Femur (tissue), 1 donor: ENCODE results near the gene PLEKHG5.
"Not testable (repeated sequence)": the region's sequence is repeated elsewhere in the genome, so short reads cannot be mapped to it uniquely, and the experiment has no call there.

Source experiments
- DNase-seq: peaks from one replicate; pipeline ENCODE4 v3.0.0-alpha.2; 2017

The PLEKHG5 gene

DNA sequence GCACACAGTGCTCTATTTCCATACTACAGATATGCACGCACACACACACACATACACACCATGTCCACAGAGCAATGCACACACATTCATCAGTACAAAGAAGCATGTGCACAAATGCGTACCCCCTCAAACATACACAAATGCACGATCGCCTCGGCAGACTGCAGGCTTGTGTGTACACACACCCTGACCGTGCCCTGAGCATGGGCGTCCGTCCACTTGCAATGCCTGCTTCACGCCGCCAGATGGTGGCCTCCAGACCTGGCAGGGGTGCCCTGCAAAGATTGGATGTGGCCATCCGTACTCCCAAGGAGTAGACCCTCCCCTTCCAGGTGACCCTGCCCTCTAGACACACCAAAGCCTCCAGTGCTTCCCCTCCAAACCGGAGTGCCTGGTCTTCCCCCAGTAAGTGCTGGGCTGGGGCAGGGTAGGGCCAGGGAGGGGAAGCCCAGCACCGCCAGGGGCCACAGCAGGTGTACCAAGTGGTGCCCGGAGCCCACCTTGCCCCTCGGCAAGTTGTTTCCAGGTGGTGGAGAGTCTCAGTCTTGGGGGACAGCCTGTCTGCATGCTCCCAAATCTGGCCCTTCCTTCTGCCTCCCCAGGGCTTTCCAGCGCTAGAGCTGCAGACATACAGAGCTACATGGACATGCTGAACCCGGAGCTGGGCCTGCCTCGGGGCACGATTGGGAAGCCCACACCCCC is 46.3 kb downstream of the PLEKHG5 start:
- DNase-seq, result no peak

- DNase-seq, result no peak
These were observed 47.1 kb downstream of the PLEKHG5 start for GRCh38 chr1:6444377-6444776.

- DNase-seq, result no peak
These were observed 47.9 kb downstream of the PLEKHG5 start for GRCh38 chr1:6443339-6444115.

- no peak for DNase-seq
These were observed 49.9 kb downstream of the PLEKHG5 start for GRCh38 chr1:6441586-6441985.

DNA sequence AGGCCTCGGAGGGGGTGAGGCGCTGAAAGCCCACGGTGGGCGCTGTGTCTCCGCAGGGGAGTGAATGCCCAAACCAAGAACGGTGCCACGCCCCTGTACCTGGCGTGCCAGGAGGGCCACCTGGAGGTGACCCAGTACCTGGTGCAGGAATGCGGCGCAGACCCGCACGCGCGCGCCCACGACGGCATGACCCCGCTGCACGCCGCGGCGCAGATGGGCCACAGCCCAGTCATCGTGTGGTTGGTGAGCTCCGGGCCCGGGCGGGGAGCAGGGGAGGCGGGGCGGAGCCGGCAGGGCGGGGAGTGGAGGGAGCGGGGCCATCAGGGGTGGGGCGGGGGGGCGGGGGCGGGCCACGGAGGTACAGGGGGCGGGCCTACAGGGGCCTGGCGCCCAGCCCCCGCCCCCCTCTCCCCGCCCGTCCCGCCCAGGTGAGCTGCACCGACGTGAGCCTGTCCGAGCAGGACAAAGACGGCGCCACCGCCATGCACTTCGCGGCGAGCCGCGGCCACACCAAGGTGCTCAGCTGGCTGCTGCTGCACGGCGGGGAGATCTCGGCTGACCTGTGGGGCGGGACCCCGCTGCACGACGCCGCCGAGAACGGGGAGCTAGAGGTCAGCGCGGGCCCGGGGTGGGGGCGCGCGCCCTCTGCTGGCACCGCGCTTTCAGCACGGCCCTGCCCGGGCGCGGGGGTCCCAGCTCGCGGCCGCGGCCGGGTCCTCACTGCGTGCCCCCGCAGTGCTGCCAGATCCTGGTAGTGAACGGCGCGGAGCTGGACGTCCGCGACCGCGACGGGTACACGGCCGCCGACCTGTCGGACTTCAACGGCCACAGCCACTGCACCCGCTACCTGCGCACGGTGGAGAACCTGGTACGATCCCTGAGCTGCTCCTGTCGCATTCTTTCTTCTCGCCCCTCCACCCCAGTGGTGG is 51.0 kb downstream of the PLEKHG5 start:
- no peak for DNase-seq

DNA sequence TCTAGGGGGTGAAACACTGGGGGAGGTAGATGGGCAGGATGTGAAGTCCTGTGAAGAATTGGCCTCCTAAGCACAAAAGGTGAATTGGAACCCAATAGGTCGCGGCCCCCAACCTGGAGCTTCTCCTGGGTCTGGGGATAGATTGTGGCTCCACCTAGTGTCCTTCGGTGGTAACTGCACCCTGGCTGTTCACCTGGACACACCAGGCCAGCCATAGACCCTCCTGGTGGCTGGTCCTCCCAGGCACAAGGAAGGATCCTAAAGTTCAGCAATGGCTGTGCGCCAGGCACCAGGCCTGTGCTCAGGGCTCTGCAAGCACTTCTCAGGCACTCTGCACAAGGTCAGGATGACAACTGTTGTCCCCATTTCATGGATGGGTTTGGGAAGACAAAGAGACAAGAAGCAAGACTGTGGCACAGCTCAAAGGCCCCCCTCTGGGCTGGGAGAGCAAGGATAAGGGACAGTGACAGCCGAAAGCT is 53.4 kb downstream of the PLEKHG5 start:
- DNase-seq, result peak; percentile 67

- not testable (repeated sequence) for DNase-seq
These were observed 54.3 kb downstream of the PLEKHG5 start for GRCh38 chr1:6437012-6437700.

DNA sequence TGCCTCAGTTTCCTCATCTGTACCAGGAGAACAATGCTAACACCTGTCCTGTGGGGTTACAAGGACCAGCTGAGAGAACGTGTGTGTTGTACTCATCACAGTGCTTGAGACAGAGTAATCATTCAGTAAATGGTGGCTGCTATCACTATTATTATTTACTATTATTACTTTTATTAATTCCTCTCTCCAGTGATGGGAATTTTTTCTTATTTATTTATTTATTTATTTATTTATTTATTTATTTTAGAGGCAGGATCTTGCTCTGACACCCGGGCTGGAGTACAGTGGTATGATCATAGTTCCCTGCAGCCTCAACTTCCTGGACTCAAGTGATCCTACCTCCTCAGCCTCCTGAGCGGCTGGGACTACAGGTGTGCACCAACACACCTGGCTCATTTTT is 55.2 kb downstream of the PLEKHG5 start:
- not testable (repeated sequence) for DNase-seq

DNA sequence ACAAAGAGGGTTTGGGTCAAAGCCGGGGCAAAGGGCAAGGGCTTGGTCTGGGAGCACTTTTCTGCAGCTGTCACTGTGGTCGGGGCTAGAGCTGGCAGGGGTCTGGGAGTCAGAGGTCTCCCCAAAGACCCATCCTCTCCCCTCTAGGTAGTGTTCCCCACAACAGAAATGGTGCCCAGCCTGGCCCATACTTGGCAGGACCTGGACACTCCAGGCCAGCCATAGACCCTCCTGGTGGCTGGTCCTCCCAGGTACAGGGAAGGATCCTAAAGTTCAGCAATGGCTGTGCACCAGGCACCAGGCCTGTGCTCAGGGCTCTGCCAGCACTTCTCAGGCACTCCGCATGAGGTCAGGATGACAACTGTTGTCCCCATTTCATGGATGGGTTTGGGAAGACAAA is 55.9 kb downstream of the PLEKHG5 start:
- DNase-seq, result no peak

- no peak for DNase-seq
These were observed 56.3 kb downstream of the PLEKHG5 start for GRCh38 chr1:6435129-6435528.

DNA sequence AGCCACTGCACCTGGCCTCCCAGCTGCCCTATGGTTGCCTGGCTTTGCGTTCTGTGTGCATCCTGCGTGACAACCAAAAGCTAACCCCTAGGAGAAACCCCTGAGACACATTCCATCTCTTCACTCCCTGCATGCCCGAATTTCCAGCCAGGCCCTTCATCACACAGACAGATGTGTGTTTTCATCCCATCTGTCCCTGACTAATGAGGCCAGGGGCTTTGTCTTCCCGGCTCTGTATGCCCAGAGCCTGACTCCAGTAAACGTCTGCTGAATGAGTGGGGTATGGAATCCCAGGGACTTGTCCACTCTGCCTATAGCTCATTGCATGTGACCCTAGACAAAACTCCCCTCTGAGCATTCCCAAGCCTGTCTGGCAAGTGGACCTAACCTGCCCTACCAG is 57.3 kb downstream of the PLEKHG5 start:
- no peak for DNase-seq

DNA sequence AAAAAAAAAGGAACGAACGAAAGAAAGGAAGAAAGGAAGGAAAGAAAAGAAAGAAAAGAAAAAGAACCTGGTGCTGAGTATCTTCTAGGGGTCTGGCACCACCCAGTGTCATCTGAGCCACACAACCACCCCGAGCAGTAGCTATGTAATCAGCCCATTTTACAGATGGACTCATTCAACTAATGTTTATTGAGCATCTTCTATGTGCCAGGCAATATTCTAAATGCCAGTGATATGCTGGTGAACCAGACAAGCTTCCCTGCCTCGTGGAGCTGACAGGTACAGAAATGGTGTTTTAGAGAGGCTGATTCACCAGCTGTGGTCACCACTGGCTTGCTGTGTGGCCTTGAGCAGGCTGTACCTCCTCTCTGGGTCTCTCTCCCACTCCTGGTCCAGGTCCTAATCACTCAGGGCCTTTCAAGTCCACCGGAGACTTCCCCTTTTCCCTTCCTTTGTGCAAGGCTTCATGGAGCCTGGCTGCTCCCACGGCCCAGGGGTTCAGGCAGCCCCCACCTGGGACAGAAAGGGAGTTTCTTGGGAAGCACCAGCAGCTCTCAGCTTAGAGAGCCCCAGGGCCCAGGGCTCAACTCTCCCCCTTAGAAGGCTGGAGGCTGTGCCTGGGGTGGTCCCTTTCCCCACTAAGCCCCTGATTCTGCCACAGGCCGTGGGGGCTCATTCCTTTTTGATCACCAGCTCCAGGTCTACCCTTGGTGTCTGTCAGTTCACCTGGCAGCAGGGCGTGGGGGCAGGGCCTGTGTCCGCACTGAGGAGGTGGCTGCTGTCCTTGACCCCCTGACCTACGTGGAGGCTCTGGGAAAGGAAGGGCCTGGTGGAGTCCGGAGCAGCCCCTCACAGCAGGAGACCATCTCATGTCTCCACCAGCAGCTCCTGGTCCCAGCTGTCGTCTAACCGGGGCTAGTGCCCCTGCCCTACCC is 59.6 kb downstream of the PLEKHG5 start:
- DNase-seq, result not testable (repeated sequence)

DNA sequence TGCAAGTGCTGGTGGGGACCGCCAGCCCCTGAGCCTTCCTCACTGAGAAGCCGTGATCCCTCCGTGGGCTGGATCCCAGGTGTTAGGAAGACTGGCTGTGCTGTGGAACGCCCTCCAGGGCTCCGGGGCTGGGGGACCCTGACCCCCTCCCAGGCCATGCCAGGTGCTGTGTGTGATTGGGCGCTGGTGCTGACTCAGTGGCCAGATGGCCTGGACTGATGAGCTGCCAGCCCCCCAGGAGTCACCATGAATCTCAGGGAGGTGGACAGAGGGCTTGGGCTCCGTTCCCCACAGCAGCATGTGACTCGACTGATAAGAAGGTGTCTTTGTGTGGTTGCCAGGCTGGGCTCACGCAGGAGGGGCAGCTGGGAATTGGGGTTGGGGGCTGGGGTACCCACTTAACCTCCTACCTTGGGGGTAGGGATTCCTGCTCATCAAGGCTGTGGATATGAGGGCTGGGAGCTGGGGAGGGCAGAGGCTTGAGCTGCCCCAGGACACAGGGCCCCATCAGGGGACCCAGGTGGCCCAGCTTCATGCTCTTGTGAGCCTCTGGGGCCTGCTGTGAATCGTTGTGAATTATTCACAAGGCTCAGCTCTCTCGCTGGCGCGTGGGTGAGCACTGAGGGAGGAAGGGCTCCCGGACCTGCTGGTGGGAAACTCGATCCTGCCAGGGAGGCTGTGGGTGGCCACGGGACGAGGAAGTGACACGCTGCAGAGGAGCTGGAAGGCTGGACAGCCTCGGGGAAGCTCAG is 61.6 kb downstream of the PLEKHG5 start:
- DNase-seq, result not testable (repeated sequence)

DNA sequence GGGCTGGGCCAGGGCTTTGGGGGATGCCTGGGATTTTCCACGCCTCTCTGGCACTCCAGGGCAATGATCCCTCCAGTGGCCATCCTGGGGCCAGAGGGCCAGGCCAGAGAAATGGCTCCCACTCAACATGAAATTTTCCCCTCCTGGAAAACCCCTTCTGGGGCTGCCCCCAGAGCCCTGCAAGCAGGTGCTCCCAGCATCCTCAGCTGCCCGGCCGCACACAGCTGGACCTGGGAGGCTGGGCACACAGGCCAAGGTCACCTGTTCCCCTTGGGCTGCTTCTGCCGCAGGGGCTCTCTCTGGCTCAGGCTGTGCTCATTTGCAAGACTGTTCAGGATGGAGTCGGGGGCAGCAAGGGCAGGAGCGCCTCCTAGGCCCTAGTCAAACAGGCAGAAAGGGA is 63.0 kb downstream of the PLEKHG5 start:
- DNase-seq, result not testable (repeated sequence)

DNA sequence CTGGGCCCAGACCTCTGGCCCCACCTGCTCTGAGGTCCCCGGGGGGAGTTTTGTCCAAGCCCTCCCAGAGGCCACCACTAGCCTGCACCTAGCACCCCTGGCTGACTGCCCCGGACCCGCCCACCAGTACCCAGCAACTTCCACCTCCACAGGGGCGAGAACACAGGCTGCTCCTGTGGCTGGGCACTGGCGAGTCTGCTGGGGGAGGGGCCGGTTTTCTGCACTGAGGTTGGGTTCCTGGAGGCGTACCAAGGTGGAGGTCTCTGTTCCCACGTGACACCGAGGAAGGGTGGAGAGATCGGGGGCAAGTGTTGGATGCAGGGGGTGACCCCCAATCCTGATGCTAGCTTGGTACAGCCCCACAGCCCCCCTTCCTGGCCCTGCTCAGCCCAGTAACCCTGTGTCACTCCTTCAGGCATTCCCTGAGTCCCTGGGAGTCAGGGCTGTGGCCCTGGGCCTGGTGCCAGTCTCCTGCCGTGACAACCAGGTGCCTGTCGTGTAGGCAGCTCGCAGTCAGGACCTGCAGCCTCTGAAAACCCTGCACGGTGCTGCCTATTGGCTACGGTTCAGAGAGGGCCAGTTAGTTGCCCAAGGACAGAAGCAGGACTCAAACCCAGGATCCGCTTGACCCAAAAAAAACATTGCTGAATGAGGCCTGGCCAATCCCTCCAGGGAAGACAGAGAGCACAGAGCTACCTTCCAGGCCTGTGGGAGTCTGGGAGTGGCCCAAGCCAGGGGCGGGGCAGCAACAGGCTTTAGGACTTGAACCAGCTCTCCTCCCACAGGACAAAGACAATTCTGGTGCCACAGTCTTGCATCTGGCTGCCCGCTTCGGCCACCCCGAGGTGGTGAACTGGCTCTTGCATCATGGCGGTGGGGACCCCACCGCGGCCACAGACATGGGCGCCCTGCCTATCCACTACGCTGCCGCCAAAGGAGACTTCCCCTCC is 63.8 kb downstream of the PLEKHG5 start:
- DNase-seq, result no peak

- DNase-seq, result no peak
These were observed 64.5 kb downstream of the PLEKHG5 start for GRCh38 chr1:6426972-6427350.

DNA sequence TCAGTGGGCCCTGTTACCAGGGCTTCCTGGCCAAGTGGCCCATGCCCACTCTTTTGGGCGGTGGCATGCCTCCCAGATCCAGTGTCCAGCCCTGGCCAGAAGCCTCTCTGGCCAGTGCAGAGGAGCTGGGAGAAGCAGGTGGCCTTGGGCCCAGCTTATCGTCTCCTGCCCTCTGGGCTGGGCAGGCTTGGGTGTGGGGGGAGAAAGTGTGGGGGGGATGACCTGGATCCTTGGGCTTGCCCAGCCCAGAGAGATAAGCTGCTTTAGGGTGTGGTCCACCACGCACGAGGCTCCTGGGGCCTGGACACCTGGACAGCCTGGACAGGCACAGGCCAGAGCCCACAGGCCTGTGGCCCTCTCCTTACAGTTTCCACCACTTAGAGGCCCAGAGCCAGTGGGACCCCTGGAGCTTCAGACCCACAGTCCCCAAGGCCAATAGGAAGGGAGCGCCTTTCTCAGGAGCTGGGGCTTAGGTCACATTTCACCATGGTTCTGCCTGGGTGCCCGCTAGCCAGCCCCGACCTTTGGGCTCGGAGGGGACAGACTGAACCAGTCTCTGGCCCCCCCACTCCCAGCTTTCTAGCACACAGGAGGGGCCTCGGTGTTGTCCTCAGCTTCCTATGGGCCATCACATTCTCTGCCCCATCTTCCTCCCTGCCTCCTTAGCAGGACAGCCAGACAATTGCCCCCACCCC is 65.0 kb downstream of the PLEKHG5 start:
- no peak for DNase-seq

- no peak for DNase-seq
These were observed 65.8 kb downstream of the PLEKHG5 start for GRCh38 chr1:6425658-6426057.
